HL-60 (cell line): Measurements from ENCODE around the gene RAB28.

Experiments
- DNase-seq, 2 experiments: peaks; one replicate each; pipeline ENCODE4 v3.0.0-alpha.2; 2010 to 2020; ENCODE audit warnings: low read depth in 1 of 2, low spot score in 1 of 2
- H3K27ac ChIP-seq: fragments of 250-450 bp; sonication (Bioruptor Pico); replicated peaks from 2 replicates; pipeline ENCODE4 v1.5.1; 2020; ENCODE audit warnings: mild to moderate bottlenecking, moderate library complexity
- H3K27me3 ChIP-seq: fragments of 250-450 bp; sonication (Bioruptor Pico); 2 replicates; pipeline ENCODE4 v1.5.1; 2021; ENCODE audit warnings: mild to moderate bottlenecking, moderate library complexity; ENCODE audit not compliant: insufficient read depth, poor library complexity, severe bottlenecking
- H3K4me3 ChIP-seq: replicated peaks from 2 replicates; pipeline ENCODE4 v1.5.1; 2011; ENCODE audit warnings: mild to moderate bottlenecking, control low read depth, low read length; ENCODE audit not compliant: insufficient read depth
- CTCF ChIP-seq: IDR thresholded peaks from one replicate; pipeline ENCODE4 v1.5.1; 2011; ENCODE audit warnings: low read length, control low read depth, inconsistent platforms; ENCODE audit not compliant: insufficient read depth
- GABPA ChIP-seq: IDR thresholded peaks from 2 replicates; pipeline ENCODE4 v1.6.1; 2012; ENCODE audit warnings: low read depth
- POLR2AphosphoS5 ChIP-seq: IDR thresholded peaks from 2 replicates; pipeline ENCODE4 v1.6.1; 2012; ENCODE audit warnings: low read depth
- REST ChIP-seq: IDR thresholded peaks from 2 replicates; pipeline ENCODE4 v1.6.1; 2012; ENCODE audit warnings: low read depth; ENCODE audit not compliant: insufficient replicate concordance
- SPI1 ChIP-seq: IDR thresholded peaks from 2 replicates; pipeline ENCODE4 v1.6.1; 2012; ENCODE audit warnings: low read depth, mild to moderate bottlenecking, borderline replicate concordance

Gene RAB28

DNA sequence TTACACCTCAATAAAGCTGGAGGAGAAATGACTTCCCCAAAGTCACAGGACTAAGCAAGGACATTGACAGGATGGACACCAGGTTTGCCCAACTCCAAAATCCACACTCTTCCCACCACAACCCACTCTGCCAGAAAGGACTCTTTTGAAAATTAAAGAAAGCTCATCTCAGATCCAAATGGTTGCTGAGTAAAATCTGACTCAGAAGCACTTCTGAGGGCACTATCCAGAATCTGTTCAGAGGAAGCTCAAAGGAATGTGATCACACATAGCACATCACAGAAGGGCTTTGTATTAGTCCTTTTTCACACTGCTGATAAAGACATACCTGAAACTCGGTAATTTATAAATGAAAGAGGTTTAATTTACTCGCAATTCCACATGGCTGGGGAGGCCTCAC is 155.5 kb downstream of the RAB28 start:
- DNase-seq: no peak
- Histone ChIP-seq H3K27me3 (no peaks in the 10 kb centered on the region), H3K27ac (no peak overlapping the region), H3K4me3 (no peak overlapping the region)
- TF ChIP-seq POLR2AphosphoS5 (no peak), SPI1 (no peak), CTCF (no peak)

DNA sequence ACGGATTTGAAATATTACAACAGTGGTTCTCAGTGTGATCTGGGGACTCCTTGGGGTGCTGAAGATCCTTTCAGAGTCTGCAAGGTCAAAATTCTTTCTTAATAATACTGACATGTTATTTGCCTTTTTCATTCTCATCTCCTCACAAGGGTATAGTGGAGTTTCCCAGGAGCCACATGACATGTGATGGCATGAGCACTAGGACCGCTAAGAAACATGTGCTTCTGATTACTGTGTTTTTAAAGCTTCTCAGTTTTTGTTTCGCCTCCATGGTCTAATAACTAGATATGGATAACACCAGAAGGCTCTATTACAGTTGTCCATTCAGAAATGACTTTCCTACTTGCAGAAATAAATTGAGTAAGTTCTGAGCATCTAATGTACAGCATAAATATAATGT is 156.1 kb downstream of the RAB28 start:
- TF ChIP-seq SPI1 (no peak), REST (no peak), POLR2AphosphoS5 (no peak)
- no peak overlapping the region for H3K27ac ChIP-seq
- H3K4me3 ChIP-seq: no peak overlapping the region
- no peaks in the 10 kb centered on the region for H3K27me3 ChIP-seq
- DNase-seq: no peak

DNA sequence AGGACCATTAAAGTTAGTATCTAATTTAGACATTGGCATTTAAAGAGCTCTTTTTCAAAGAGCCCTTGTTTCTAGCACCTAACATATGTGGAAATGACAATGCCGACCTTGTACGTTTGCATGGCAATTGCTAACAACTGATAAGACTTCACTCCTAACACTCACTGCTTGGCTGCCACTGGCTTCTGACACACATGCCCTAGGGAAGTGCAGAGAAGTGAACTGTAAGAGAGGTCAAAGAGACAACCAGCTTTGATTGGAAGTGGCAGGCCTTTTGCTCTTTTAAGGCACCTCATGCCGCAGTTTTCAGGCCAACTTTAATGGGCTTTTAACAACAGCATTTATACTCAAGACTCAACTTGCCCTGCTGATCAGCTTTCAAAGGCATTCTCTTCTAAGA is 158.4 kb downstream of the RAB28 start:
- no peak for DNase-seq
- TF ChIP-seq REST (no peak), GABPA (no peak), POLR2AphosphoS5 (no peak), CTCF (no peak), SPI1 (no peak)
- Histone ChIP-seq H3K27ac (no peak overlapping the region), H3K4me3 (no peak overlapping the region), H3K27me3 (no peaks in the 10 kb centered on the region)

GRCh38 chr4:13323921-13324320 is 160.2 kb downstream of the RAB28 start:
- H3K27ac ChIP-seq: no peak overlapping the region
- no peaks in the 10 kb centered on the region for H3K27me3 ChIP-seq
- DNase-seq: no peak
- TF ChIP-seq REST: no peak
- no peak for TF ChIP-seq POLR2AphosphoS5
- TF ChIP-seq GABPA: no peak
- TF ChIP-seq SPI1: no peak
- no peak for TF ChIP-seq CTCF
- H3K4me3 ChIP-seq: no peak overlapping the region
